AG04450 (cell line): Measurements from ENCODE around the gene GPX4. TPM values are rescaled to one million over a fixed set of nuclear protein-coding genes. Genes with fewer than 3 reads are reported as not detected.
"Not testable (repeated sequence)": the region's sequence is repeated elsewhere in the genome, so short reads cannot be mapped to it uniquely, and the experiment has no call there.

Experiments
- CTCF ChIA-PET: fragments of 300-600, 350-600 bp; formaldehyde crosslinking; extraction: SDS; loops from one replicate; lab custom pipeline; 2022; ENCODE audit warnings: antibody characterized with exemption, inconsistent platforms; lab: Charles Lee
- POLR2A ChIA-PET: fragments of 350-600 bp; formaldehyde crosslinking; extraction: SDS; loops from one replicate; lab custom pipeline; 2021; ENCODE audit warnings: antibody characterized with exemption, inconsistent platforms; lab: Yijun Ruan, JAX
- DNase-seq: peaks from one replicate; pipeline ENCODE4 v3.0.0-alpha.2; 2011; ENCODE audit warnings: low read depth, low spot score
- H3K27ac ChIP-seq: one replicate; pipeline ENCODE4 v1.5.1; 2012; ENCODE audit warnings: low read depth, low read length, control low read depth
- H3K27me3 ChIP-seq: one replicate; pipeline ENCODE4 v1.6.0; 2012; ENCODE audit warnings: low read length; ENCODE audit not compliant: control insufficient read depth, insufficient read depth
- H3K4me3 ChIP-seq: 2 replicates; pipeline ENCODE4 v1.5.1; 2011; ENCODE audit warnings: mild to moderate bottlenecking, low read depth, low read length, control low read depth
- H3K9me3 ChIP-seq: 2 replicates; pipeline ENCODE4 v1.5.1; 2012; ENCODE audit warnings: low read length; ENCODE audit not compliant: control insufficient read depth, insufficient read depth
- polyA plus RNA-seq: library from polyadenylated mRNA; depleted of rRNA; stranded (reverse); fragments of >200 nt; gene quantifications from 2 replicates; pipeline ENCODE4 v1.2.3, GENCODE V29; 2011
- TF ChIP-seq, protein P1 (sequence below): IDR thresholded peaks from 2 replicates; pipeline ENCODE4 v1.5.1; 2011; ENCODE audit warnings: low read depth, low read length, control low read depth, inconsistent platforms

GPX4 gene
- polyA plus RNA-seq, 1 experiment = 627 TPM

DNA sequence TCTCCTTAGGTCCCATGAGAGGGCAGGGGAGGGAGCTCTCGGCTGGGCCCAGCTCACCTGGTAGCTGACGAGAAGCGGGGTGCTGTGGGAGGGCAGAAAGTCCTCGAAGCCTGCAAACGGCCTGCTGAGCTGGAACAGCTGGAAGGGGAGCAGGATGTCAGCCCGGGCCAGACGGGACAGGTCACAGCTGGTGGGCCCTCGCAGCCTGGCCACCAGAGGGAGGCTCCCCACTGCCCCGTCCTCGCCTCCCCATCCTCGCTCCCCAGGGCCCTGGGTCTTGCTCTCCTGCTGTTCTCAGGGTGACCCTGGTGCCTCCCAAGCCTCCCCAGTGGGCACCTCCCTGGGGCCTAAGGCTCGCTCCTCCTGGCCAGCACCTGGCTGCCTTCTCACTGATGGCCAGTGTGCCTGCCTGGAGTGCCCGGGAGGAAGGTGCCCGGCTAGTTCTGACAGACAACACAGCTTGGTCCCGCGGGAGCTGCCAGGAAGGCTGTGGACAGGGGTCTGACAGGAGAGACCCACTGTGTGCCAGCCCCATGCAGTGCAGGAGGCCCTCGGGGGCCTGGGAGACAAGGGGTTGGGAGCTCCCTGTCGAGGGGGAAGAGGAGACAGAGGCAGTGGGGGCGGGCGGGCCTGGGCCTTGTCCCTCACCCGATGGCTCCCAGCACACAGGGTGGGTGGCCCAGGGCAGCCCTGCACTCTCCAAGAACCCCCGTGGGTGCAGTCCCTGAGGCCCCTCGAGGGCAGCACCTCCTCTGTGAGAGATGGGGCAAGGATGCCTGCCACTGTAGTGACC is 20.3 kb downstream of the GPX4 start:
- no peak for DNase-seq
- Histone ChIP-seq H3K27ac (no peak overlapping the region), H3K27me3 (no peaks in the 10 kb centered on the region), H3K4me3 (no peak overlapping the region), H3K9me3 (peaks cover 10% of the 10 kb centered on the region; the same call in 1 of the 2 replicates)
- ChIA-PET CTCF (interaction anchor here (0.6 to 2.4 kb wide), 4 partner anchors 11 to 121 kb away, joined by 3 to 8 read pairs (median 4); no protein-coding TSS in a partner anchor), POLR2A (interaction anchor here (1.6 kb wide), 1 partner anchor 145 kb away, joined by 4 read pairs; the partner anchor contains the start of gene CIRBP)
- TF ChIP-seq, protein P1, sequence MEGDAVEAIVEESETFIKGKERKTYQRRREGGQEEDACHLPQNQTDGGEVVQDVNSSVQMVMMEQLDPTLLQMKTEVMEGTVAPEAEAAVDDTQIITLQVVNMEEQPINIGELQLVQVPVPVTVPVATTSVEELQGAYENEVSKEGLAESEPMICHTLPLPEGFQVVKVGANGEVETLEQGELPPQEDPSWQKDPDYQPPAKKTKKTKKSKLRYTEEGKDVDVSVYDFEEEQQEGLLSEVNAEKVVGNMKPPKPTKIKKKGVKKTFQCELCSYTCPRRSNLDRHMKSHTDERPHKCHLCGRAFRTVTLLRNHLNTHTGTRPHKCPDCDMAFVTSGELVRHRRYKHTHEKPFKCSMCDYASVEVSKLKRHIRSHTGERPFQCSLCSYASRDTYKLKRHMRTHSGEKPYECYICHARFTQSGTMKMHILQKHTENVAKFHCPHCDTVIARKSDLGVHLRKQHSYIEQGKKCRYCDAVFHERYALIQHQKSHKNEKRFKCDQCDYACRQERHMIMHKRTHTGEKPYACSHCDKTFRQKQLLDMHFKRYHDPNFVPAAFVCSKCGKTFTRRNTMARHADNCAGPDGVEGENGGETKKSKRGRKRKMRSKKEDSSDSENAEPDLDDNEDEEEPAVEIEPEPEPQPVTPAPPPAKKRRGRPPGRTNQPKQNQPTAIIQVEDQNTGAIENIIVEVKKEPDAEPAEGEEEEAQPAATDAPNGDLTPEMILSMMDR = no peak

DNA sequence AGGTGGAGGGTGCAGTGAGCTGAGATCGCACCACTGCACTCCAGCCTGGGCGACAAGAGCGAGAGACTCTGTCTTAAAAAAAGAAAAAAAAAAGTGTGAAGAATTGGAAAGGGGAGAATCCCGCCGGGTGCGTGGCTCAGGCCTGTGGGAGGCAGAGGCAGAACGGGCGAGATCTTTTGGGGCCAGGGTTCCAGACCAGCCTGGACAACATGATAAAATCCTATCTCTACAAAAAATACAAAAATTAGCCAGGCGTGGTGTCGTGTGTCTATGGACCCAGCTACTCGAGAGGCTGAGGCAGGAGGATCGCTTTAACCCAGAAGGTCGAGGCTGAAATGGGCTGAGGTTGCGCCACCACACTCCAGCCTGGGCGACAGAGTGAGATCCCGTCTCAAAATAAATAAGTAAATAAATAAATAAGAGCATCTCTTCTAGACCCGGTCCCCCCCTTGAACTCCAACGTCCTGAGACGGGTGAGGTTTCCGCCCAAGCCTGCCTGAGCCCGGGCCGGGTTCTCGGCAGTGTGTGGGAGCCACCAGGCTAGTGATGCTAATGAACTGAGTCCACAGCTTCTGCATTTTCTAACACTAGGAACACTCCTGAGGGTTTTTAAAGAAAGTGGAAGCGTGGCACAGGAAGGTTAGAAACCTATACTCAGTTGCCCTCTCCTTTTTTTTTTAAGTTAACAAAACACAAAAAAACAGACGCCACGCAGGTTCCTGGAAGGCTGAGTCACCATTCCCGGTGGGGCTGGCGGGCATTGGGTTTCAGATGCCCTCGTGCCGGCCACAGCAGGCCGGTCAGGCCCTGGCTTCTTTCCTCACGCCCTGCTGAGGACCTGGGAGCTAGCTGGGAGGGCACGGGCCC is 22.0 kb downstream of the GPX4 start:
- no peak overlapping the region for H3K4me3 ChIP-seq
- no peaks in the 10 kb centered on the region for H3K27me3 ChIP-seq
- DNase-seq = no peak
- TF ChIP-seq, protein P1 = no peak
- peaks cover 10% of the 10 kb centered on the region; the same call in 1 of the 2 replicates for H3K9me3 ChIP-seq
- ChIA-PET POLR2A (no interaction called here), CTCF (no interaction called here)
- H3K27ac ChIP-seq = peak overlapping the region; percentile 65

DNA sequence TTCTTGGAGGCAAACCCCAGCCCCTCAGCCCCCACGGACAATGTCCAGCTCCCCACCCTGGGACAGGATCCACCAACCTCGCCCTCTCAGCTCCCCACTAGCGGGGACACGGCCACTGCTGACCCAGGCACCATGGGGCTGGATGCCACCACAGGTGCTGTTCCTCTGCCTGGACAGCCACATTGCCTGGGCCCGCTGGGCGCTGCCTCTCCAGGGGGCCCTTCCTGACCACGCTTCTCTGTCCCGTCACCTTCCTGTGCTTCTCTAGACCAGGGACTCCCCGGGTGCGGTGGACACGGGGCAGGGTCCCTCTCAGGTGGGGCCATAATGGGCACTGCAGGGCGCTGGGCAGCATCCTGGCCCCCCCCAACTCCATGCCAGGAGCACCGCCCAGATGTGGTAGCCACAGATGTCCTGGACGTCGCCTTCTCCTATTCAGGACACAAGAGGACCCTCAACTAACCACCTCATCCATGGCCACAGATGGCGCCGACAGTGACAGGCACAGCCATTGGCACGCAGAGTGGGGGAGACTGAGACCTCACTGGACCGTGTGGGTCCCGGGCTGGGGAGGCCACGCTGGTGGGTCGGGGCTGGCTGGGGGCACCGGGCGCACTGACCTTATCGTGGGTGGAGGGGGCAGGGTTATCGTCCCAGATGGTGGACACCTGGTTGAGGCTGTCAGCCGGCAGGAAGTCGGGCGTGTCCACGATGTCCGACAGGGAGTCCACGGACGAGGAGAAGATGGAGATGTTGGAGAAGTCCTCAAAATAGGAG is 23.4 kb downstream of the GPX4 start:
- Histone ChIP-seq H3K27ac (no peak overlapping the region), H3K27me3 (no peaks in the 10 kb centered on the region), H3K9me3 (peaks cover 10% of the 10 kb centered on the region; the same call in 1 of the 2 replicates), H3K4me3 (no peak overlapping the region)
- ChIA-PET CTCF (no interaction called here), POLR2A (no interaction called here)
- DNase-seq = no peak
- TF ChIP-seq, protein P1 = no peak

DNA sequence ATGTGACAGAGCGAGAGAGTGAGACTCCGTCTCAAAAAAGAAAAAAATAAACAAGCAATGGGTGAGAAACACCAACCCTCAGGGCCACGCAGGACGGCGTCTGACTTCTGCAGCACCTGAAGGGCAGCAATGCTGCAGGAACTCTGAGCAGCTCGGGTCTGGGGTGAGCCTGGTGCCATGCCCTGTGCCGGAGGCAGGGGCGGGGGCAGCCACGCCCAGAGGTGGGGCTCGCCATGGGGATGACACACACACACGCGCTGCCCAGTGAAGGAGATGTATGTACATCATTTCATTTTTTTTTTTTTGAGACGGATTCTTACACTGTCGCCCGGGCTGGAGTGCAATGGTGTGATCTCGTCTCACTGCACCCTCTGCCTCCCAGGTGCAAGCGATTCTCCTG is 24.3 kb downstream of the GPX4 start:
- POLR2A ChIA-PET = no interaction called here
- DNase-seq = no peak

DNA sequence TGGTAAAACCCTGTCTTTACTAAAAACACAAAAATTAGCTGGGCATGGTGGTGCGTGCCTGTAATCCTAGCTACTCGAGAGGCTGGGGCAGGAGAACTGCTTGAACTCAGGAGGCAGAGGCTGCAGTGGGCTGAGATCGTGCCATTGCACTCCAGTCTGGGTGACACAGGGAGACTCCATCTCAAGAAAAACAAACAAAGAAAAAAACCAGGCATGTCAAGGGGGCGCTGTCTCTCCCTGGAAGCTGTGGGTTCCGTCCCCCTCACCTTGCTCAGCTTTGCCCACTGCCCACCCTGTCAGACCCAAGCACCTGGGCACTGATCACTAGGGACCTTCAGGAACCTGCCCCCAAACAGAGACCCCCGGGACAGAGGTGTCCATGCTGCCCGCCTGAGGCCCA is 25.3 kb downstream of the GPX4 start:
- H3K9me3 ChIP-seq, H3K27me3 ChIP-seq, H3K27ac ChIP-seq, H3K4me3 ChIP-seq, DNase-seq: not testable (repeated sequence)
- ChIA-PET POLR2A (interaction anchor here (1.3 kb wide), 1 partner anchor 140 kb away, joined by 3 read pairs; the partner anchor contains the start of gene CIRBP), CTCF (interaction anchor here (0.6 to 1.4 kb wide), 2 partner anchors 16 to 207 kb away, joined by 6 to 8 read pairs; no protein-coding TSS in a partner anchor)

More for the DNA sequence above, 24.3 kb downstream of the GPX4 start:
- H3K27me3 ChIP-seq = no peaks in the 10 kb centered on the region
- peaks cover 6% of the 10 kb centered on the region; the same call in 1 of the 2 replicates for H3K9me3 ChIP-seq
- H3K27ac ChIP-seq = no peak overlapping the region
- CTCF ChIA-PET = interaction anchor here (1.4 kb wide), 1 partner anchor 15 kb away, joined by 6 read pairs; no protein-coding TSS in a partner anchor
- TF ChIP-seq, protein P1 = no peak
- no peak overlapping the region for H3K4me3 ChIP-seq
